Endothelial cell of umbilical vein (primary cell): ENCODE results near the gene ZSCAN32. TPM values are rescaled to one million over a fixed set of nuclear protein-coding genes. Genes with fewer than 3 reads are reported as not detected.

Experiments
- BruUV-seq: library from RNA; stranded (reverse); fragments of 400-500 nt; replicated peaks from 2 replicates; lab custom pipeline; 2021; lab: Mats Ljungman, UMichigan
- CTCF ChIA-PET: fragments of 300-600, 350-600 bp; sonication (Branson Sonifier 250); formaldehyde crosslinking; loops from one replicate; lab custom pipeline; 2021; ENCODE audit warnings: antibody characterized with exemption, inconsistent platforms; lab: Charles Lee
- POLR2A ChIA-PET: fragments of 300-600, 350-600 bp; sonication (Branson Sonifier 250); formaldehyde crosslinking; loops from one replicate; lab custom pipeline; 2021; ENCODE audit warnings: antibody characterized with exemption, inconsistent platforms; lab: Charles Lee
- DNase-seq: peaks from one replicate; pipeline ENCODE4 v3.0.0-alpha.2; 2011; ENCODE audit warnings: low read depth, low spot score
- FAIRE-seq: peaks from 2 replicates; lab custom pipeline; 2011; peaks lifted over from hg19 to GRCh38; lab: Jason Lieb, UNC
- H2AFZ ChIP-seq: 2 replicates; pipeline ENCODE4 v1.6.0; 2012; ENCODE audit warnings: low read depth, low read length, control low read depth, inconsistent platforms
- H3K27ac ChIP-seq: 2 replicates; pipeline ENCODE4 v1.5.1; 2011; ENCODE audit warnings: low read depth, mild to moderate bottlenecking, control low read depth, low read length, moderate library complexity; ENCODE audit not compliant: insufficient read depth
- H3K27me3 ChIP-seq, 2 experiments: 2 replicates each; pipeline versions ENCODE4 v1.6.0 to v1.6.1; 2011; ENCODE audit warnings: low read length in 2 of 2, mixed read lengths in 1 of 2; ENCODE audit not compliant: control insufficient read depth in 2 of 2, insufficient read depth in 2 of 2
- H3K36me3 ChIP-seq, 2 experiments: 2 replicates in 1 of 2; 3 replicates in 1 of 2; pipeline ENCODE4 v1.5.1; 2011; ENCODE audit warnings: low read length in 2 of 2, mild to moderate bottlenecking in 1 of 2, moderate library complexity in 1 of 2; ENCODE audit not compliant: control insufficient read depth in 2 of 2, insufficient read depth in 2 of 2; ENCODE audit errors: extremely low read depth in 1 of 2
- H3K4me1 ChIP-seq: 3 replicates; pipeline ENCODE4 v1.5.1; 2011; ENCODE audit warnings: mild to moderate bottlenecking, low read length; ENCODE audit not compliant: control insufficient read depth, insufficient read depth; ENCODE audit errors: extremely low read depth
- H3K4me2 ChIP-seq: 2 replicates; pipeline ENCODE4 v1.6.1; 2011; ENCODE audit warnings: low read length, control low read depth, mixed read lengths; ENCODE audit not compliant: insufficient read depth
- H3K4me3 ChIP-seq, 3 experiments: fragments of 200-600 bp in 1 of 3; sonication (generic), shearing (Covaris generic) in 1 of 3; replicated peaks in 1 of 3; 2 replicates each; pipeline ENCODE4 v1.5.1; 2011 to 2016; ENCODE audit warnings: control low read depth in 3 of 3, low read length in 3 of 3, mild to moderate bottlenecking in 2 of 3, inconsistent platforms in 1 of 3, low read depth in 1 of 3, moderate library complexity in 1 of 3; ENCODE audit not compliant: insufficient read depth in 1 of 3
- H3K79me2 ChIP-seq: 2 replicates; pipeline ENCODE4 v1.6.0; 2012; ENCODE audit warnings: low read length, inconsistent platforms; ENCODE audit not compliant: control insufficient read depth, insufficient read depth
- H3K9ac ChIP-seq: replicated peaks from 2 replicates; pipeline ENCODE3; 2011; ENCODE audit warnings: low read length, control low read depth; ENCODE audit not compliant: insufficient read depth; ENCODE audit errors: extremely low read depth
- H3K9me1 ChIP-seq: replicated peaks from 3 replicates; pipeline ENCODE4 v1.6.0; 2011; ENCODE audit warnings: mild to moderate bottlenecking, low read length; ENCODE audit not compliant: control insufficient read depth, insufficient read depth; ENCODE audit errors: extremely low read depth
- H3K9me3 ChIP-seq: replicated peaks from 2 replicates; pipeline ENCODE4 v1.5.1; 2012; ENCODE audit warnings: low read length, inconsistent platforms; ENCODE audit not compliant: control insufficient read depth, insufficient read depth
- H4K20me1 ChIP-seq: replicated peaks from 2 replicates; pipeline ENCODE3; 2011; ENCODE audit warnings: mild to moderate bottlenecking, low read length; ENCODE audit not compliant: control insufficient read depth, insufficient read depth; ENCODE audit errors: extremely low read depth
- FOS ChIP-seq: IDR thresholded peaks from 2 replicates; pipeline ENCODE4 v1.6.1; 2011; ENCODE audit warnings: mild to moderate bottlenecking, low read length, moderate library complexity, borderline replicate concordance; ENCODE audit not compliant: insufficient read depth
- JUN ChIP-seq: IDR thresholded peaks from 2 replicates; pipeline ENCODE4 v1.6.1; 2011; ENCODE audit warnings: borderline replicate concordance, low read depth; ENCODE audit not compliant: insufficient read length, insufficient read depth
- MYC ChIP-seq: IDR thresholded peaks from one replicate; pipeline ENCODE4 v1.6.1; 2011; ENCODE audit warnings: mild to moderate bottlenecking, low read depth, low read length
- POLR2A ChIP-seq: IDR thresholded peaks from 2 replicates; pipeline ENCODE4 v1.6.1; 2012; ENCODE audit warnings: low read depth, mild to moderate bottlenecking, control low read depth, low read length
- POLR2AphosphoS5 ChIP-seq: IDR thresholded peaks from 2 replicates; pipeline ENCODE4 v1.6.1; 2012; ENCODE audit warnings: low read depth, mild to moderate bottlenecking, control low read depth, low read length, moderate library complexity; ENCODE audit not compliant: insufficient read depth
- dilution Hi-C: fragments of 300-500 bp; cut with MboI; formaldehyde crosslinking; loops from one replicate; pipeline ENCODE4 v1.15.0; 2019; ENCODE audit warnings: low sequenced_read_pairs; ENCODE audit not compliant: extremely low pct_ligation_motif_present
- intact Hi-C: fragments of 100-400 bp; cut with micrococcal nuclease; formaldehyde crosslinking; loops from one replicate; pipeline ENCODE4 v1.10.0; 2022
- polyA plus RNA-seq, 4 experiments: library from polyadenylated mRNA; depleted of rRNA in 3 of 4; stranded (reverse) in 3 of 4; unstranded in 1 of 4; fragments of >200 nt; gene quantifications; 2 replicates each; pipeline versions ENCODE4 v1.2.1 to v1.2.3, GENCODE V29; 2011 to 2012; ENCODE audit warnings: missing spikeins in 1 of 4
- total RNA-seq: library from RNA; stranded (reverse); gene quantifications from 2 replicates; pipeline ENCODE4 v1.2.3, GENCODE V29; 2021

Gene ZSCAN32
- total and polyA plus RNA-seq, 2 donors (not counting 3 experiments of a cell fraction or from before 2014, with no cell fraction given): 8.0 to 10.9 TPM

GRCh38 chr16:3444032-3444388 is 43.2 kb upstream of the ZSCAN32 start:
- POLR2A ChIA-PET: interaction anchor here (0.6 to 1.4 kb wide), 6 partner anchors 13 to 342 kb away, joined by 3 to 6 read pairs (median 5); partner anchors contain the start of genes ZNF174, ZNF263 and ZSCAN32
- no peaks in the 10 kb centered on the region for H3K27me3 ChIP-seq
- dilution Hi-C loops: no loop called here
- CTCF ChIA-PET: interaction anchor here (0.6 to 2.9 kb wide), 5 partner anchors 13 to 412 kb away, joined by 3 to 16 read pairs (median 5); partner anchors contain the start of gene CLUAP1
- intact Hi-C loops: no loop called here
- H3K9me3 ChIP-seq: no peaks in the 10 kb centered on the region
- peak overlapping the region; percentile 26 for H2AFZ ChIP-seq
- peaks cover 3% of the 10 kb centered on the region for H3K4me1 ChIP-seq
- TF ChIP-seq POLR2A (peak; percentile 66), JUN (no peak), FOS (peak; percentile 6), POLR2AphosphoS5 (peak; percentile 41)
- peak overlapping the region; percentile 86 for H3K4me2 ChIP-seq
- BruUV-seq: no TSS peak
- H3K9ac ChIP-seq: peak overlapping the region; percentile 96
- H4K20me1 ChIP-seq: no peaks in the 10 kb centered on the region
- H3K4me3 ChIP-seq: peak overlapping the region; percentile 45 to 78 (median 69)
- FAIRE-seq (no peak), DNase-seq (peak; percentile 87)
- no peaks in the 10 kb centered on the region for H3K9me1 ChIP-seq
- peaks cover 0 to 2% of the 10 kb centered on the region in 2 experiments for H3K36me3 ChIP-seq
- peaks cover 18% of the 10 kb centered on the region for H3K79me2 ChIP-seq
- H3K27ac ChIP-seq: peak overlapping the region; percentile 92

- DNase-seq (peak; percentile 90), FAIRE-seq (peak; percentile 87)
- H3K4me1 ChIP-seq: peaks cover 3% of the 10 kb centered on the region
- intact Hi-C loops (loop anchor here (2.0 kb wide), 1 partner anchor 43 kb away; the partner anchor contains the start of genes ZNF174 and ZSCAN32), dilution Hi-C loops (no loop called here)
- BruUV-seq: TSS peak; percentile 79
- peak within 1 kb of the TSS; percentile 57 to 78 (median 69) for H3K4me3 ChIP-seq
- H3K27me3 ChIP-seq: no peaks in the 10 kb centered on the region
- ChIA-PET CTCF (interaction anchor here (1.0 to 2.9 kb wide), 4 partner anchors 14 to 412 kb away, joined by 3 to 16 read pairs (median 6); partner anchors contain the start of gene CLUAP1), POLR2A (interaction anchor here (0.6 to 1.4 kb wide), 5 partner anchors 14 to 153 kb away, joined by 3 to 6 read pairs (median 5); partner anchors contain the start of genes ZNF174 and ZSCAN32)
- H3K36me3 ChIP-seq: no peaks in the 10 kb centered on the region
- TF ChIP-seq MYC: no peak
- TF ChIP-seq POLR2AphosphoS5: peak; percentile 23
- H3K9ac ChIP-seq: peak within 1 kb of the TSS; percentile 96
- H3K4me2 ChIP-seq: peak within 1 kb of the TSS; percentile 86
- no peaks in the 10 kb centered on the region for H3K9me1 ChIP-seq
- peaks cover 18% of the 10 kb centered on the region for H3K79me2 ChIP-seq
- no peaks in the 10 kb centered on the region for H4K20me1 ChIP-seq
- H3K9me3 ChIP-seq: no peaks in the 10 kb centered on the region
- peak within 1 kb of the TSS; percentile 50 for H2AFZ ChIP-seq
- H3K27ac ChIP-seq: peak within 1 kb of the TSS; percentile 92
These were observed 42.6 kb upstream of the ZSCAN32 start, which contains the start of the genes NAA60 and ZNF597 for GRCh38 chr16:3443108-3444031. Gene NAA60 (plus strand): TSS chr16:3443680. CDS start chr16:3476228, 32,548 bp downstream. Gene ZNF597 (minus strand): TSS chr16:3443504. CDS start chr16:3443153, 351 bp downstream.
